K562 (cell line): ENCODE results near the gene LATS1. TPM values are rescaled to one million over a fixed set of nuclear protein-coding genes. Genes with fewer than 3 reads are reported as not detected.

Experiments
- BRD9 ChIP-seq: fragments of 450-650 bp; IDR thresholded peaks from 2 replicates; pipeline ENCODE4 v1.6.1; 2018; ENCODE audit warnings: low read depth; ENCODE audit not compliant: partially characterized antibody
- CEBPB ChIP-seq: fragments of 450-650 bp; IDR thresholded peaks from 2 replicates; pipeline ENCODE4 v1.6.1; 2016; ENCODE audit warnings: missing genetic modification characterization, missing compliant biosample characterization
- DIDO1 ChIP-seq: fragments of 450-650 bp; IDR thresholded peaks from 2 replicates; pipeline ENCODE4 v1.6.1; 2016; ENCODE audit warnings: low read depth, missing biosample characterization, missing genetic modification characterization
- KDM5B ChIP-seq: fragments of 200-600 bp; sonication (generic); IDR thresholded peaks from 2 replicates; pipeline ENCODE4 v1.6.1; 2012; ENCODE audit warnings: low read depth, mild to moderate bottlenecking, moderate library complexity, low read length, control low read depth, inconsistent platforms; ENCODE audit not compliant: insufficient replicate concordance
- MCM5 ChIP-seq: fragments of 450-650 bp; IDR thresholded peaks from 2 replicates; pipeline ENCODE4 v1.6.1; 2016; ENCODE audit warnings: low read depth
- NELFE ChIP-seq: IDR thresholded peaks from 2 replicates; pipeline ENCODE4 v1.6.1; 2011; ENCODE audit warnings: mild to moderate bottlenecking; ENCODE audit not compliant: insufficient read depth, insufficient read length
- POLR2B ChIP-seq: fragments of 450-650 bp; IDR thresholded peaks from 2 replicates; pipeline ENCODE4 v1.6.1; 2018; ENCODE audit warnings: low read depth; ENCODE audit not compliant: partially characterized antibody
- SIN3A ChIP-seq, 2 experiments: fragments of 150-350 bp in 1 of 2; IDR thresholded peaks; 2 replicates each; pipeline ENCODE4 v1.6.1; 2011 to 2016; ENCODE audit warnings: borderline replicate concordance in 2 of 2, low read depth in 2 of 2, low read length in 2 of 2, mild to moderate bottlenecking in 2 of 2, moderate library complexity in 2 of 2; ENCODE audit not compliant: control insufficient read depth in 1 of 2
- SLC30A9 ChIP-seq: fragments of 250-450 bp; sonication (Bioruptor Pico); IDR thresholded peaks from 2 replicates; pipeline ENCODE4 v1.8.0; 2022; ENCODE audit warnings: mild to moderate bottlenecking, moderate library complexity
- TARDBP ChIP-seq: fragments of 450-650 bp; IDR thresholded peaks from 2 replicates; pipeline ENCODE4 v1.6.1; 2016
- USF1 ChIP-seq: sonication (generic); formaldehyde crosslinking; IDR thresholded peaks from 2 replicates; pipeline ENCODE4 v1.9.0; 2022; ENCODE audit warnings: mild to moderate bottlenecking, missing genetic modification reagents
- ZC3H8 ChIP-seq: fragments of 450-650 bp; IDR thresholded peaks from 2 replicates; pipeline ENCODE4 v1.6.1; 2017
- ZKSCAN1 ChIP-seq: fragments of 150-350 bp; IDR thresholded peaks from 2 replicates; pipeline ENCODE4 v1.6.1; 2016; ENCODE audit warnings: low read depth, low read length
- ZNF263 ChIP-seq: sonication (generic); formaldehyde crosslinking; IDR thresholded peaks from 2 replicates; pipeline ENCODE4 v1.8.0; 2022; ENCODE audit warnings: mild to moderate bottlenecking, missing genetic modification reagents, borderline replicate concordance
- ZSCAN29 ChIP-seq: fragments of 450-650 bp; IDR thresholded peaks from 2 replicates; pipeline ENCODE4 v1.6.1; 2017
- polyA plus RNA-seq, 8 experiments: library from polyadenylated mRNA; depleted of rRNA in 4 of 8; stranded (reverse) in 5 of 8; unstranded in 3 of 8; fragments of >200 nt; fragmentation: Nextera tagmentation in 2 of 8; fragmentation: Illumina TruSeq in 1 of 8; extraction: Ambion mirVana in 2 of 8; extraction: Trizol in 1 of 8; gene quantifications; 2 replicates each; pipeline versions ENCODE4 v1.2.1 to v1.2.3, GENCODE V29; 2011 to 2014; ENCODE audit warnings: inconsistent platforms in 1 of 8, missing spikeins in 1 of 8
- total RNA-seq, 7 experiments: library from RNA; depleted of rRNA in 6 of 7; stranded (reverse); fragments of >200 nt in 6 of 7; fragmentation: Illumina TruSeq in 2 of 7; extraction: Trizol in 2 of 7; gene quantifications; 2 replicates each; pipeline versions ENCODE4 v1.2.1 to v1.2.3, GENCODE V29; 2011 to 2021; ENCODE audit warnings: low replicate concordance in 1 of 7
- TF ChIP-seq, protein P1 (sequence below): IDR thresholded peaks from 2 replicates; pipeline ENCODE4 v1.6.1; 2011; ENCODE audit warnings: borderline replicate concordance, low read depth, mild to moderate bottlenecking, moderate library complexity, low read length; ENCODE audit not compliant: insufficient read depth, poor library complexity, severe bottlenecking
- TF ChIP-seq, protein P2 (sequence below): fragments of 250-450 bp; sonication (Bioruptor Pico); IDR thresholded peaks from 2 replicates; pipeline ENCODE4 v1.8.0; 2022; ENCODE audit warnings: inconsistent platforms
- TF ChIP-seq, protein P3 (sequence below): IDR thresholded peaks from 2 replicates; pipeline ENCODE4 v1.6.1; 2011; ENCODE audit not compliant: insufficient read length; ENCODE audit errors: extremely low read depth
- TF ChIP-seq, protein P4 (sequence below), 2 experiments: fragments of 200-800 bp in 1 of 2; sonication (Bioruptor generic) in 1 of 2; sonication (generic) in 1 of 2; formaldehyde crosslinking in 1 of 2; IDR thresholded peaks in 1 of 2; conservative IDR thresholded peaks in 1 of 2; 2 replicates each; pipeline versions ENCODE4 v1.5.0 to v1.6.1; 2016 to 2020; ENCODE audit warnings: missing compliant biosample characterization in 1 of 2, missing genetic modification characterization in 1 of 2, missing genetic modification reagents in 1 of 2

The LATS1 gene
- total and polyA plus RNA-seq, 9 of the 15 experiments (the other 6 are each of a cell fraction or from before 2014, with no cell fraction given), result 5.0 to 36.3 (median 18.4) TPM

DNA sequence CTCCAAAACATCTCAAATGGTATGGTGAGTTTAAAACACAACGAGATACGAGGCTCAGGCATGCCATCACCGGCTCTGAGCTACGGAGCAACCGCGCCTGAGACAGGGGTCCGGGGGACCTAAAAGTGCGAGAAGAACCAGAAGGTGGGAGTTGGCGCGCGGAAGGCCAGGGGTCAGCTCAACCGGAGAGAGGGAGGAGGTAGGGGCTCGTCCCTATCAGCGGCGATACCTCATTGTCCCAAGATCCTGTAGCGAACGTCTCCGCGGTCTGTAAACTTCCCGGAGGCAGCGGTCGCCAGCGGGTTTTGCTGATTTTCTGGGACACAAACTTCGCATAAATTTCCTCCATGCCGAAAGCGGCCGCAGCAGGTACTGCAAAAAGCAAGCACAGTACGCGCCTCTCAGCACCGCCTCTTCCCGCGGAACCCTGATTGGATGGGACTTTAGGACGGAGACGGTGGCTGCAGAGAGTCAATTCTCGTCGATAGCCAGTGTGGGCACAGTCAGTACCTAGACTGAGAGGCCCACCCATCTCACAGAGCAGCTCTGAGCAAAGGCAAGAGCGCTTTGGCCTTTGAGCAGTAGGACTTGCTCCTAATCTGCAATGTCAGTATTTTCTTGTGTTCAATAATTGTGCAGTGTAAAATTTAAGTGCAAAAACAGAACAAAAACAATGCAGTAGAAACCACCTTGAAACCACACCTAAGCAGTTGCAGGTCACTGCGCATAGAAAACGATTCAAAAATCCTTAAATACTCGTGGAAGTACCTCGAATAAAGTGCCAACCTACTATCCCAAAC is 28.4 kb upstream of the LATS1 start, which contains the start of gene NUP43 (continued):
- TF ChIP-seq SIN3A (IDR thresholded peaks at IDR 0.05; ENCODE audit: borderline replicate concordance in 2 of 2, control insufficient read depth in 1 of 2, low read depth in 2 of 2, low read length in 2 of 2) (peak in 1 of 2 experiments; percentile 74; a peak in 1 of 4 replicates), POLR2B (peak; percentile 86), ZC3H8 (no peak), KDM5B (peak; percentile 65), TARDBP (no peak), NELFE (no peak), BRD9 (no peak), SLC30A9 (CRISPR knock-in tag) (no peak), ZSCAN29 (peak; percentile 90), DIDO1 (tag) (peak; percentile 73), ZKSCAN1 (no peak; the same call in 1 of the 2 replicates), CEBPB (tag) (no peak), USF1 (no peak), MCM5 (no peak), ZNF263 (CRISPR knock-in tag) (peak; percentile 42; the same call in 1 of the 2 replicates)
- TF ChIP-seq, protein P1, sequence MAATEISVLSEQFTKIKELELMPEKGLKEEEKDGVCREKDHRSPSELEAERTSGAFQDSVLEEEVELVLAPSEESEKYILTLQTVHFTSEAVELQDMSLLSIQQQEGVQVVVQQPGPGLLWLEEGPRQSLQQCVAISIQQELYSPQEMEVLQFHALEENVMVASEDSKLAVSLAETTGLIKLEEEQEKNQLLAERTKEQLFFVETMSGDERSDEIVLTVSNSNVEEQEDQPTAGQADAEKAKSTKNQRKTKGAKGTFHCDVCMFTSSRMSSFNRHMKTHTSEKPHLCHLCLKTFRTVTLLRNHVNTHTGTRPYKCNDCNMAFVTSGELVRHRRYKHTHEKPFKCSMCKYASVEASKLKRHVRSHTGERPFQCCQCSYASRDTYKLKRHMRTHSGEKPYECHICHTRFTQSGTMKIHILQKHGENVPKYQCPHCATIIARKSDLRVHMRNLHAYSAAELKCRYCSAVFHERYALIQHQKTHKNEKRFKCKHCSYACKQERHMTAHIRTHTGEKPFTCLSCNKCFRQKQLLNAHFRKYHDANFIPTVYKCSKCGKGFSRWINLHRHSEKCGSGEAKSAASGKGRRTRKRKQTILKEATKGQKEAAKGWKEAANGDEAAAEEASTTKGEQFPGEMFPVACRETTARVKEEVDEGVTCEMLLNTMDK, result no peak
- TF ChIP-seq, protein P2, sequence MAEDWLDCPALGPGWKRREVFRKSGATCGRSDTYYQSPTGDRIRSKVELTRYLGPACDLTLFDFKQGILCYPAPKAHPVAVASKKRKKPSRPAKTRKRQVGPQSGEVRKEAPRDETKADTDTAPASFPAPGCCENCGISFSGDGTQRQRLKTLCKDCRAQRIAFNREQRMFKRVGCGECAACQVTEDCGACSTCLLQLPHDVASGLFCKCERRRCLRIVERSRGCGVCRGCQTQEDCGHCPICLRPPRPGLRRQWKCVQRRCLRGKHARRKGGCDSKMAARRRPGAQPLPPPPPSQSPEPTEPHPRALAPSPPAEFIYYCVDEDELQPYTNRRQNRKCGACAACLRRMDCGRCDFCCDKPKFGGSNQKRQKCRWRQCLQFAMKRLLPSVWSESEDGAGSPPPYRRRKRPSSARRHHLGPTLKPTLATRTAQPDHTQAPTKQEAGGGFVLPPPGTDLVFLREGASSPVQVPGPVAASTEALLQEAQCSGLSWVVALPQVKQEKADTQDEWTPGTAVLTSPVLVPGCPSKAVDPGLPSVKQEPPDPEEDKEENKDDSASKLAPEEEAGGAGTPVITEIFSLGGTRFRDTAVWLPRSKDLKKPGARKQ (CRISPR knock-in tag), result no peak
- TF ChIP-seq, protein P3, sequence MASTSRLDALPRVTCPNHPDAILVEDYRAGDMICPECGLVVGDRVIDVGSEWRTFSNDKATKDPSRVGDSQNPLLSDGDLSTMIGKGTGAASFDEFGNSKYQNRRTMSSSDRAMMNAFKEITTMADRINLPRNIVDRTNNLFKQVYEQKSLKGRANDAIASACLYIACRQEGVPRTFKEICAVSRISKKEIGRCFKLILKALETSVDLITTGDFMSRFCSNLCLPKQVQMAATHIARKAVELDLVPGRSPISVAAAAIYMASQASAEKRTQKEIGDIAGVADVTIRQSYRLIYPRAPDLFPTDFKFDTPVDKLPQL, result no peak
- TF ChIP-seq, protein P4, sequence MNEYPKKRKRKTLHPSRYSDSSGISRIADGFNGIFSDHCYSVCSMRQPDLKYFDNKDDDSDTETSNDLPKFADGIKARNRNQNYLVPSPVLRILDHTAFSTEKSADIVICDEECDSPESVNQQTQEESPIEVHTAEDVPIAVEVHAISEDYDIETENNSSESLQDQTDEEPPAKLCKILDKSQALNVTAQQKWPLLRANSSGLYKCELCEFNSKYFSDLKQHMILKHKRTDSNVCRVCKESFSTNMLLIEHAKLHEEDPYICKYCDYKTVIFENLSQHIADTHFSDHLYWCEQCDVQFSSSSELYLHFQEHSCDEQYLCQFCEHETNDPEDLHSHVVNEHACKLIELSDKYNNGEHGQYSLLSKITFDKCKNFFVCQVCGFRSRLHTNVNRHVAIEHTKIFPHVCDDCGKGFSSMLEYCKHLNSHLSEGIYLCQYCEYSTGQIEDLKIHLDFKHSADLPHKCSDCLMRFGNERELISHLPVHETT (CRISPR knock-in tag; conservative IDR thresholded peaks at IDR 0.05 in 1 of 2, IDR thresholded peaks at IDR 0.05 in 1 of 2), result peak in 1 of 2 experiments; percentile 69; a peak in 2 of 4 replicates
